HepG2 (cell line): ENCODE measurements around the gene TBX6. TPM values are rescaled to one million over a fixed set of nuclear protein-coding genes. Genes with fewer than 3 reads are reported as not detected.

Experiments
- EHMT2 ChIP-seq: fragments of 200-600 bp; sonication (generic); IDR thresholded peaks from 2 replicates; pipeline ENCODE4 v1.7.0; 2017; ENCODE audit warnings: antibody characterized with exemption, low read depth, low read length, borderline replicate concordance
- ELK4 ChIP-seq: sonication (generic); formaldehyde crosslinking; IDR thresholded peaks from 2 replicates; pipeline ENCODE4 v1.9.0; 2021; ENCODE audit warnings: missing genetic modification reagents, borderline replicate concordance
- ERF ChIP-seq: IDR thresholded peaks from 2 replicates; pipeline ENCODE4 v1.6.1; 2018; ENCODE audit warnings: missing biosample characterization, missing genetic modification reagents
- FOXO4 ChIP-seq: sonication (generic); formaldehyde crosslinking; conservative IDR thresholded peaks from 2 replicates; pipeline ENCODE4 v1.8.1; 2023; ENCODE audit warnings: missing genetic modification reagents
- IKZF4 ChIP-seq: sonication (generic); formaldehyde crosslinking; IDR thresholded peaks from 2 replicates; pipeline ENCODE4 v1.5.1; 2020; ENCODE audit warnings: borderline replicate concordance, mild to moderate bottlenecking, low read depth, missing genetic modification reagents; ENCODE audit errors: not compliant biosample characterization
- MED1 ChIP-seq: sonication (generic); formaldehyde crosslinking; IDR thresholded peaks from 2 replicates; pipeline ENCODE4 v1.4.0; 2020; ENCODE audit warnings: missing genetic modification reagents
- NPAS2 ChIP-seq: sonication (generic); formaldehyde crosslinking; IDR thresholded peaks from 2 replicates; pipeline ENCODE4 v1.8.0; 2022; ENCODE audit warnings: mild to moderate bottlenecking, missing genetic modification reagents, borderline replicate concordance
- RFX1 ChIP-seq: fragments of 450-650 bp; IDR thresholded peaks from 2 replicates; pipeline ENCODE4 v1.6.1; 2017
- SRSF4 ChIP-seq: fragments of 200-400 bp; formaldehyde crosslinking; IDR thresholded peaks from one replicate; pipeline ENCODE4 v1.6.1; 2018; ENCODE audit warnings: mild to moderate bottlenecking, low read depth, low read length, moderate library complexity; ENCODE audit not compliant: poor library complexity, severe bottlenecking
- TFE3 ChIP-seq: IDR thresholded peaks from 2 replicates; pipeline ENCODE4 v1.6.1; 2016
- UBTF ChIP-seq: sonication (generic); formaldehyde crosslinking; IDR thresholded peaks from 2 replicates; pipeline ENCODE4 v1.4.0; 2020; ENCODE audit warnings: mild to moderate bottlenecking, missing genetic modification reagents
- ZBTB7A ChIP-seq: sonication (generic); formaldehyde crosslinking; IDR thresholded peaks from 2 replicates; pipeline ENCODE4 v1.8.0; 2022; ENCODE audit warnings: mild to moderate bottlenecking, missing genetic modification reagents
- ZNF292 ChIP-seq: sonication (generic); formaldehyde crosslinking; IDR thresholded peaks from 2 replicates; pipeline ENCODE4 v1.8.1; 2022; ENCODE audit warnings: mild to moderate bottlenecking, low read depth, missing genetic modification reagents, borderline replicate concordance
- ZNF614 ChIP-seq: IDR thresholded peaks from 2 replicates; pipeline ENCODE4 v1.6.1; 2018; ENCODE audit warnings: missing biosample characterization, missing genetic modification reagents, inconsistent platforms, borderline replicate concordance
- ZNF670 ChIP-seq: sonication (generic); formaldehyde crosslinking; IDR thresholded peaks from 2 replicates; pipeline ENCODE4 v1.8.0; 2022; ENCODE audit warnings: mild to moderate bottlenecking, missing genetic modification reagents, borderline replicate concordance
- ZNF672 ChIP-seq: sonication (generic); formaldehyde crosslinking; IDR thresholded peaks from 2 replicates; pipeline ENCODE4 v1.8.1; 2022; ENCODE audit warnings: missing genetic modification reagents
- ZNF720 ChIP-seq: sonication (generic); formaldehyde crosslinking; IDR thresholded peaks from 2 replicates; pipeline ENCODE4 v1.4.0; 2020; ENCODE audit warnings: missing genetic modification reagents
- ZNF83 ChIP-seq: sonication (generic); formaldehyde crosslinking; IDR thresholded peaks from 2 replicates; pipeline ENCODE4 v1.4.0; 2020; ENCODE audit warnings: missing genetic modification reagents, mild to moderate bottlenecking, borderline replicate concordance
- ZSCAN30 ChIP-seq: sonication (generic); formaldehyde crosslinking; IDR thresholded peaks from 2 replicates; pipeline ENCODE4 v1.5.0; 2020; ENCODE audit warnings: mild to moderate bottlenecking, missing genetic modification reagents
- ZSCAN5A ChIP-seq: sonication (generic); formaldehyde crosslinking; IDR thresholded peaks from 2 replicates; pipeline ENCODE4 v1.8.0; 2022; ENCODE audit warnings: mild to moderate bottlenecking, missing genetic modification reagents, borderline replicate concordance
- polyA plus RNA-seq, 8 experiments: library from polyadenylated mRNA; depleted of rRNA in 3 of 8; stranded (reverse) in 7 of 8; unstranded in 1 of 8; fragments of >200 nt; fragmentation: Illumina TruSeq in 4 of 8; extraction: Trizol in 4 of 8; gene quantifications; 2 replicates each; pipeline versions ENCODE4 v1.2.1 to v1.2.3, GENCODE V29; 2011 to 2016; ENCODE audit warnings: low read depth in 4 of 8, missing spikeins in 1 of 8, mixed read lengths in 1 of 8; ENCODE audit not compliant: insufficient read depth in 1 of 8
- total RNA-seq, 5 experiments: library from RNA; depleted of rRNA; stranded (reverse); fragments of >200 nt; fragmentation: Illumina TruSeq; extraction: Trizol; gene quantifications; 2 replicates each; pipeline ENCODE4 v1.2.3, GENCODE V29; 2016; ENCODE audit warnings: low read depth in 1 of 5

Gene TBX6
- total and polyA plus RNA-seq, 2 of the 13 experiments (the other 11 are each of a cell fraction or from before 2014, with no cell fraction given): 0.24 to 0.42 TPM

- TF ChIP-seq UBTF (CRISPR knock-in tag) (peak; percentile 29), ERF (CRISPR knock-in tag) (peak; percentile 92), MED1 (CRISPR knock-in tag) (peak; percentile 98), ZNF614 (CRISPR knock-in tag) (peak; percentile 97), EHMT2 (0 out of 2 replicates have a peak, but pooled peaks have one; percentile 30), ZBTB7A (CRISPR knock-in tag) (peak; percentile 39; the same call in 1 of the 2 replicates), SRSF4 (no peak), TFE3 (CRISPR knock-in tag) (peak; percentile 83), ELK4 (no peak), IKZF4 (CRISPR knock-in tag) (no peak), ZSCAN30 (no peak), FOXO4 (CRISPR knock-in tag) (0 out of 2 replicates have a peak, but pooled peaks have one; percentile 75), ZNF292 (peak; percentile 92), ZNF670 (CRISPR knock-in tag) (peak; percentile 47; the same call in 1 of the 2 replicates), ZNF672 (no peak), ZNF83 (CRISPR knock-in tag) (no peak; the same call in 1 of the 2 replicates), ZSCAN5A (CRISPR knock-in tag) (no peak), NPAS2 (no peak), ZNF720 (CRISPR knock-in tag) (no peak), RFX1 (no peak)
These were observed 48.1 kb upstream of the TBX6 start (continued) for GRCh38 chr16:30139583-30140481.
